HG02885 (cell line): Measurements from ENCODE around the gene CSNK1E.

Experiments
- ATAC-seq: cut with Tn5 transposase; IDR thresholded peaks from one replicate; pipeline ENCODE4 v1.9.1; 2021; ENCODE audit warnings: mild to moderate bottlenecking; ENCODE audit not compliant: unreplicated experiment, poor library complexity

CSNK1E gene

GRCh38 chr22:38336699-38337098 lies 19.5 kb upstream of the CSNK1E start:
- ATAC-seq = no peak

- ATAC-seq = no peak
Observed at GRCh38 chr22:38335077-38335476, 17.8 kb upstream of the CSNK1E start.

- no peak for ATAC-seq
Observed at GRCh38 chr22:38327805-38328204, 10.6 kb upstream of the CSNK1E start.

- ATAC-seq = no peak
Observed at GRCh38 chr22:38327396-38327795, 10.2 kb upstream of the CSNK1E start.

- no peak for ATAC-seq
Observed at GRCh38 chr22:38325587-38325986, 8.4 kb upstream of the CSNK1E start.

GRCh38 chr22:38320605-38321402 lies 3.6 kb upstream of the CSNK1E start:
- ATAC-seq = no peak

- no peak for ATAC-seq
Observed at GRCh38 chr22:38318792-38319773, 1.9 kb upstream of the CSNK1E start.

GRCh38 chr22:38317995-38318715 lies 922 bp upstream of the CSNK1E start:
- no peak for ATAC-seq

- peak; percentile 49 for ATAC-seq
Observed at GRCh38 chr22:38316364-38317121, 690 bp downstream of the CSNK1E start.

- ATAC-seq = no peak
Observed at GRCh38 chr22:38315823-38316363, 1.3 kb downstream of the CSNK1E start.

- ATAC-seq = no peak
Observed at GRCh38 chr22:38314933-38315822, 2.1 kb downstream of the CSNK1E start.

- no peak for ATAC-seq
Observed at GRCh38 chr22:38314051-38314932, 2.9 kb downstream of the CSNK1E start.

GRCh38 chr22:38313384-38313955 lies 3.8 kb downstream of the CSNK1E start:
- ATAC-seq = no peak

- no peak for ATAC-seq
Observed at GRCh38 chr22:38312261-38312800, 4.9 kb downstream of the CSNK1E start.

GRCh38 chr22:38311323-38311620 lies 6.0 kb downstream of the CSNK1E start:
- no peak for ATAC-seq

GRCh38 chr22:38310518-38311322 lies 6.5 kb downstream of the CSNK1E start:
- ATAC-seq = no peak
